Neural cell (in vitro differentiated cells): Measurements from ENCODE around the gene MICU1. TPM values are rescaled to one million over a fixed set of nuclear protein-coding genes. Genes with fewer than 3 reads are reported as not detected.
"Not testable (repeated sequence)": the region's sequence is repeated elsewhere in the genome, so short reads cannot be mapped to it uniquely, and the experiment has no call there.

Source experiments
- H2AFZ ChIP-seq: fragments of 200-600, 300-800 bp; sonication (generic), shearing (Covaris generic); 2 replicates; pipeline ENCODE4 v1.6.0; 2014; ENCODE audit warnings: low read depth, mild to moderate bottlenecking, antibody characterized with exemption, low read length, moderate library complexity
- H3F3A ChIP-seq: fragments of 200-600 bp; shearing (Covaris generic); 2 replicates; pipeline ENCODE4 v1.6.1; 2016; ENCODE audit warnings: mild to moderate bottlenecking, moderate library complexity, mixed read lengths, antibody characterized with exemption, low read length; ENCODE audit not compliant: insufficient read depth, poor library complexity, severe bottlenecking
- H3K27ac ChIP-seq: fragments of 200-600, 300-800 bp; sonication (generic), shearing (Covaris generic); 2 replicates; pipeline ENCODE4 v1.5.1; 2014; ENCODE audit warnings: mild to moderate bottlenecking, low read length, moderate library complexity
- H3K27me3 ChIP-seq: fragments of 300-800, 200-600 bp; sonication (generic), shearing (Covaris generic); 2 replicates; pipeline ENCODE4 v1.6.0; 2014; ENCODE audit warnings: mild to moderate bottlenecking, low read depth, low read length, moderate library complexity; ENCODE audit not compliant: insufficient read depth
- H3K36me3 ChIP-seq: fragments of 300-800, 200-600 bp; sonication (generic), shearing (Covaris generic); 2 replicates; pipeline ENCODE4 v1.5.1; 2014; ENCODE audit warnings: mild to moderate bottlenecking, antibody characterized with exemption, low read length, moderate library complexity; ENCODE audit not compliant: insufficient read depth
- H3K4me2 ChIP-seq: fragments of 300-800, 200-600 bp; sonication (generic), shearing (Covaris generic); 2 replicates; pipeline ENCODE4 v1.6.0; 2014; ENCODE audit warnings: mild to moderate bottlenecking, low read length
- H3K4me3 ChIP-seq: fragments of 300-800, 200-600 bp; sonication (generic), shearing (Covaris generic); 2 replicates; pipeline ENCODE4 v1.5.1; 2014; ENCODE audit warnings: mild to moderate bottlenecking, low read length, moderate library complexity
- H3K79me2 ChIP-seq: fragments of 200-600 bp; shearing (Covaris generic); replicated peaks from 2 replicates; pipeline ENCODE4 v1.6.0; 2014; ENCODE audit warnings: mild to moderate bottlenecking, low read length, moderate library complexity; ENCODE audit not compliant: insufficient read depth
- H3K9ac ChIP-seq: fragments of 300-800, 200-600 bp; sonication (generic), shearing (Covaris generic); 2 replicates; pipeline ENCODE4 v1.6.1; 2016; ENCODE audit warnings: mild to moderate bottlenecking, low read length, mixed read lengths
- H3K9me2 ChIP-seq: fragments of 200-600 bp; shearing (Covaris generic); 2 replicates; pipeline ENCODE4 v1.6.1; 2016; ENCODE audit warnings: mild to moderate bottlenecking, low read length, mixed read lengths; ENCODE audit not compliant: insufficient read depth
- H3K9me3 ChIP-seq: fragments of 200-600, 300-800 bp; sonication (generic), shearing (Covaris generic); 2 replicates; pipeline ENCODE4 v1.6.1; 2016; ENCODE audit warnings: mild to moderate bottlenecking, mixed run types, low read length, moderate library complexity, mixed read lengths
- H4K20me1 ChIP-seq: fragments of 200-600 bp; shearing (Covaris generic); 2 replicates; pipeline ENCODE4 v1.6.1; 2016; ENCODE audit warnings: mild to moderate bottlenecking, mixed run types; ENCODE audit not compliant: insufficient read depth
- CTCF ChIP-seq: fragments of 450-650 bp; IDR thresholded peaks from 2 replicates; pipeline ENCODE4 v1.5.1; 2014; ENCODE audit warnings: antibody characterized with exemption, mild to moderate bottlenecking, moderate library complexity; ENCODE audit not compliant: poor library complexity, severe bottlenecking
- EP300 ChIP-seq: fragments of 450-650 bp; conservative IDR thresholded peaks from 2 replicates; pipeline ENCODE4 v1.6.1; 2014; ENCODE audit warnings: antibody characterized with exemption, mild to moderate bottlenecking, moderate library complexity; ENCODE audit not compliant: poor library complexity, severe bottlenecking
- EZH2 ChIP-seq: fragments of 200-600, 300-800 bp; shearing (Covaris generic), sonication (generic); IDR thresholded peaks from 2 replicates; pipeline ENCODE4 v1.6.1; 2014; ENCODE audit warnings: antibody characterized with exemption, low read length, borderline replicate concordance, mild to moderate bottlenecking; ENCODE audit not compliant: insufficient read depth, poor library complexity, severe bottlenecking
- MXI1 ChIP-seq: fragments of 450-650 bp; conservative IDR thresholded peaks from 2 replicates; pipeline ENCODE4 v1.6.1; 2014; ENCODE audit warnings: antibody characterized with exemption, mild to moderate bottlenecking; ENCODE audit not compliant: poor library complexity, severe bottlenecking
- POLR2AphosphoS5 ChIP-seq: IDR thresholded peaks from 2 replicates; pipeline ENCODE4 v1.6.1; 2012
- RAD21 ChIP-seq: fragments of 450-650 bp; conservative IDR thresholded peaks from 2 replicates; pipeline ENCODE4 v1.6.1; 2014; ENCODE audit warnings: antibody characterized with exemption, mild to moderate bottlenecking, moderate library complexity
- SMC3 ChIP-seq: fragments of 450-650 bp; conservative IDR thresholded peaks from 2 replicates; pipeline ENCODE4 v1.6.1; 2014; ENCODE audit warnings: antibody characterized with exemption, mild to moderate bottlenecking, moderate library complexity; ENCODE audit not compliant: poor library complexity
- TAF1 ChIP-seq: IDR thresholded peaks from 2 replicates; pipeline ENCODE4 v1.6.1; 2012; ENCODE audit warnings: low read depth
- polyA plus RNA-seq: library from polyadenylated mRNA; depleted of rRNA; stranded (reverse); fragments of >200 nt; gene quantifications from 2 replicates; pipeline ENCODE4 v1.2.3, GENCODE V29; 2014
- TF ChIP-seq, protein P1 (sequence below): IDR thresholded peaks from 2 replicates; pipeline ENCODE4 v1.6.1; 2012; ENCODE audit warnings: borderline replicate concordance

The MICU1 gene
- polyA plus RNA-seq, 1 donor from 2014 or later = 86.0 TPM

DNA sequence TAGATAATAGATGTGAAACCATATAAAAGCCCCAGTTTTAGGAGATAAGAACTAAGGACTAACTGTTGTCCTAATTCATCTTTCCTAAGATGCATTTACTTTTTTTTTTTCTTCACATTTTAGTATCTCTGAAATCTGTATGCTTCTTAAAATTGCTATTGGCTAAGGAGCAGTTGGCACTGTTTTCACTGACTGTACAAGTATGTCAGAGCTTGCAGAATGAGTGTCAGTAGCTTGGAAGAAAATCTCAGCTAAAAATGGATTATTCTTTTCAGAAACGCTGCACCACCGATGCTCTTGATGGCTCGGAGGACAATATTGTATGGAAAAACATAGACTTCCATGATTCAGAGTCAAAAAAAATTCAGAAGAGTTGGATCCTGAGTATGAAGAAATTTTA, 180.0 kb downstream of the MICU1 start:
- no peaks in the 10 kb centered on the region for H3K9me2 ChIP-seq

DNA sequence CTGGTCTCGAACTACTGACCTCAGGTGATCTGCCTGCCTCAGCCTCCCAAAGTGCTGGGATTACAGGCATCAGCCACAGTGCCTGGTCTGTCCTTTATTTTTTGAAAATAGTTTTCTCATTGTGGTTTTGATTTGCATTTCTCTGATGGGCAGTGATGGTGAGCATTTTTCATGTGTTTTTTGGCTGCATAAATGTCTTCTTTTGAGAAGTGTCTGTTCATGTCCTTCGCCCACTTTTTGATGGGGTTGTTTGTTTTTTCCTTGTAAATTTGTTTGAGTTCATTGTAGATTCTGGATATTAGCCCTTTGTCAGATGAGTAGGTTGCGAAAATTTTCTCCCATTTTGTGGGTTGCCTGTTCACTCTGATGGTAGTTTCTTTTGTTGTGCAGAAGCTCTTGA, 182.9 kb downstream of the MICU1 start:
- not testable (repeated sequence) for H3K9ac ChIP-seq, H3K9me3 ChIP-seq, H3K36me3 ChIP-seq, H3K4me2 ChIP-seq, H3K27me3 ChIP-seq, H3K9me2 ChIP-seq, H3K4me3 ChIP-seq, H4K20me1 ChIP-seq, H3F3A ChIP-seq, H3K79me2 ChIP-seq, H3K27ac ChIP-seq, H2AFZ ChIP-seq

More for the DNA sequence above, 180.0 kb downstream of the MICU1 start:
- Histone ChIP-seq H3K9ac (no peak overlapping the region), H4K20me1 (no peaks in the 10 kb centered on the region), H3K27me3 (no peaks in the 10 kb centered on the region), H3K36me3 (no peaks in the 10 kb centered on the region), H3K27ac (no peak overlapping the region), H2AFZ (no peak overlapping the region), H3K4me2 (no peak overlapping the region), H3K4me3 (no peak overlapping the region), H3F3A (no peaks in the 10 kb centered on the region), H3K79me2 (no peaks in the 10 kb centered on the region), H3K9me3 (no peaks in the 10 kb centered on the region)
- TF ChIP-seq SMC3 (no peak), EZH2 (no peak), CTCF (no peak), POLR2AphosphoS5 (no peak), RAD21 (no peak), MXI1 (no peak), TAF1 (no peak), EP300 (no peak)
- TF ChIP-seq, protein P1, sequence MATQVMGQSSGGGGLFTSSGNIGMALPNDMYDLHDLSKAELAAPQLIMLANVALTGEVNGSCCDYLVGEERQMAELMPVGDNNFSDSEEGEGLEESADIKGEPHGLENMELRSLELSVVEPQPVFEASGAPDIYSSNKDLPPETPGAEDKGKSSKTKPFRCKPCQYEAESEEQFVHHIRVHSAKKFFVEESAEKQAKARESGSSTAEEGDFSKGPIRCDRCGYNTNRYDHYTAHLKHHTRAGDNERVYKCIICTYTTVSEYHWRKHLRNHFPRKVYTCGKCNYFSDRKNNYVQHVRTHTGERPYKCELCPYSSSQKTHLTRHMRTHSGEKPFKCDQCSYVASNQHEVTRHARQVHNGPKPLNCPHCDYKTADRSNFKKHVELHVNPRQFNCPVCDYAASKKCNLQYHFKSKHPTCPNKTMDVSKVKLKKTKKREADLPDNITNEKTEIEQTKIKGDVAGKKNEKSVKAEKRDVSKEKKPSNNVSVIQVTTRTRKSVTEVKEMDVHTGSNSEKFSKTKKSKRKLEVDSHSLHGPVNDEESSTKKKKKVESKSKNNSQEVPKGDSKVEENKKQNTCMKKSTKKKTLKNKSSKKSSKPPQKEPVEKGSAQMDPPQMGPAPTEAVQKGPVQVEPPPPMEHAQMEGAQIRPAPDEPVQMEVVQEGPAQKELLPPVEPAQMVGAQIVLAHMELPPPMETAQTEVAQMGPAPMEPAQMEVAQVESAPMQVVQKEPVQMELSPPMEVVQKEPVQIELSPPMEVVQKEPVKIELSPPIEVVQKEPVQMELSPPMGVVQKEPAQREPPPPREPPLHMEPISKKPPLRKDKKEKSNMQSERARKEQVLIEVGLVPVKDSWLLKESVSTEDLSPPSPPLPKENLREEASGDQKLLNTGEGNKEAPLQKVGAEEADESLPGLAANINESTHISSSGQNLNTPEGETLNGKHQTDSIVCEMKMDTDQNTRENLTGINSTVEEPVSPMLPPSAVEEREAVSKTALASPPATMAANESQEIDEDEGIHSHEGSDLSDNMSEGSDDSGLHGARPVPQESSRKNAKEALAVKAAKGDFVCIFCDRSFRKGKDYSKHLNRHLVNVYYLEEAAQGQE = no peak

DNA sequence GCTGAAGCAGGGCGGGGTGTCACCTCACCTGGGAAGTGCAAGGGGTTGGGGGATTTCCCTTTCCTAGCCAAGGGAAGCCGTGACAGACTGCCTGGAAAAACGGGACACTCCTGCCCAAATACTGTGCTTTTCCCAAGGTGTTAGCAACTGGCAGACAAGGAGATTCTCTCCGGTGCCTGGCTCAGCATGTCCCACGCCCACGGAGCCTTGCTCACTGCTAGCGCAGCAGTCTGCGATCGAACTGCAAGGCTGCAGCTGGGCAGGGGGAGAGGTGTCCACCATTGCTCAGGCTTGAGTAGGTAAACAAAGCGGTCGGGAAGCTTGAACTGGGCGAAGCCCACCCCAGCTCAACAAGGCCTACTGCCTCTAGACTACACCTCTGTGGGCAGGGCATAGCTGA, 190.3 kb downstream of the MICU1 start:
- Histone ChIP-seq H3K9me2 (no peaks in the 10 kb centered on the region), H3K36me3 (no peaks in the 10 kb centered on the region), H3K27ac (no peak overlapping the region), H3F3A (no peaks in the 10 kb centered on the region), H3K27me3 (no peaks in the 10 kb centered on the region), H3K9me3 (no peaks in the 10 kb centered on the region), H3K4me3 (no peak overlapping the region), H3K9ac (no peak overlapping the region), H4K20me1 (no peaks in the 10 kb centered on the region), H3K4me2 (no peak overlapping the region), H3K79me2 (no peaks in the 10 kb centered on the region), H2AFZ (no peak overlapping the region)
- no peak for TF ChIP-seq POLR2AphosphoS5
- TF ChIP-seq SMC3 = no peak
- TF ChIP-seq EP300 = no peak
- no peak for TF ChIP-seq RAD21
- no peak for TF ChIP-seq CTCF
- TF ChIP-seq EZH2 = no peak
- no peak for TF ChIP-seq MXI1
- TF ChIP-seq, protein P1 = no peak
- TF ChIP-seq TAF1 = no peak
